ENCODE results near the gene SCAP. TPM values are rescaled to one million over a fixed set of nuclear protein-coding genes. Genes with fewer than 3 reads are reported as not detected.

Gene SCAP
- total and polyA plus RNA-seq, 2 experiments from 2014 or later: 83.2 to 94.8 TPM

GRCh38 chr3:47416041-47416440 lies 59.7 kb downstream of the SCAP start:
- WGBS (ENCODE audit: low lambda C conversion rate, missing lambda C conversion rate): 88% methylated on average over 9 of the region's 9 CpGs
- H4K20me1 ChIP-seq (ENCODE audit: insufficient read depth, poor library complexity, severe bottlenecking): no peaks in the 10 kb centered on the region
- TF ChIP-seq CTCF (IDR thresholded peaks at IDR 0.05; ENCODE audit: poor library complexity) (no peak), EZH2 (IDR thresholded peaks at IDR 0.05; ENCODE audit: borderline replicate concordance) (no peak), EZH2phosphoT487 (IDR thresholded peaks at IDR 0.05; ENCODE audit: low read depth, severe bottlenecking, unreplicated experiment) (no peak)
- no peaks in the 10 kb centered on the region for H3K4me1 ChIP-seq (ENCODE audit: insufficient read depth)
- no peaks in the 10 kb centered on the region for H3K79me2 ChIP-seq
- H2AFZ ChIP-seq: no peak overlapping the region
- no peak overlapping the region for H3K4me3 ChIP-seq
- no peaks in the 10 kb centered on the region for H3K9me3 ChIP-seq (ENCODE audit: low read depth)
- H3K27me3 ChIP-seq: no peaks in the 10 kb centered on the region
- no peak for DNase-seq (ENCODE audit: low spot score)
- no peaks in the 10 kb centered on the region for H3K9me2 ChIP-seq (replicated peaks; ENCODE audit: insufficient read depth)
- no peak overlapping the region for H3K27ac ChIP-seq
- H3K36me3 ChIP-seq (replicated peaks; ENCODE audit: insufficient read depth, low read depth): no peaks in the 10 kb centered on the region
- no peak overlapping the region for H3K4me2 ChIP-seq

GRCh38 chr3:47414666-47415587 lies 60.8 kb downstream of the SCAP start:
- Histone ChIP-seq H3K27me3 (no peaks in the 10 kb centered on the region), H3K27ac (peak overlapping the region; percentile 48), H3K4me2 (no peak overlapping the region), H3K36me3 (replicated peaks; ENCODE audit: insufficient read depth, low read depth) (no peaks in the 10 kb centered on the region), H3K9me3 (ENCODE audit: low read depth) (no peaks in the 10 kb centered on the region), H3K79me2 (no peaks in the 10 kb centered on the region), H4K20me1 (ENCODE audit: insufficient read depth, poor library complexity, severe bottlenecking) (no peaks in the 10 kb centered on the region), H3K4me1 (ENCODE audit: insufficient read depth) (no peaks in the 10 kb centered on the region), H2AFZ (no peak overlapping the region), H3K4me3 (no peak overlapping the region), H3K9me2 (replicated peaks; ENCODE audit: insufficient read depth) (no peaks in the 10 kb centered on the region)
- no peak for DNase-seq (ENCODE audit: low spot score)
- TF ChIP-seq EZH2 (IDR thresholded peaks at IDR 0.05; ENCODE audit: borderline replicate concordance) (no peak), CTCF (IDR thresholded peaks at IDR 0.05; ENCODE audit: poor library complexity) (no peak), EZH2phosphoT487 (IDR thresholded peaks at IDR 0.05; ENCODE audit: low read depth, severe bottlenecking, unreplicated experiment) (no peak)
- WGBS (ENCODE audit: low lambda C conversion rate, missing lambda C conversion rate): 92% methylated on average over 16 of the region's 16 CpGs

- Histone ChIP-seq H3K79me2 (no peaks in the 10 kb centered on the region), H3K27ac (peak overlapping the region; percentile 48), H3K36me3 (replicated peaks; ENCODE audit: insufficient read depth, low read depth) (no peaks in the 10 kb centered on the region), H4K20me1 (ENCODE audit: insufficient read depth, poor library complexity, severe bottlenecking) (no peaks in the 10 kb centered on the region), H3K9me2 (replicated peaks; ENCODE audit: insufficient read depth) (no peaks in the 10 kb centered on the region), H3K27me3 (no peaks in the 10 kb centered on the region), H3K4me1 (ENCODE audit: insufficient read depth) (no peaks in the 10 kb centered on the region), H3K4me2 (no peak overlapping the region), H3K4me3 (no peak overlapping the region), H2AFZ (no peak overlapping the region), H3K9me3 (ENCODE audit: low read depth) (no peaks in the 10 kb centered on the region)
- TF ChIP-seq CTCF (IDR thresholded peaks at IDR 0.05; ENCODE audit: poor library complexity): no peak
- TF ChIP-seq EZH2phosphoT487 (IDR thresholded peaks at IDR 0.05; ENCODE audit: low read depth, severe bottlenecking, unreplicated experiment): no peak
- TF ChIP-seq EZH2 (IDR thresholded peaks at IDR 0.05; ENCODE audit: borderline replicate concordance): no peak
- 50% methylated on average over 3 of the region's 3 CpGs for WGBS (ENCODE audit: low lambda C conversion rate, missing lambda C conversion rate)
- DNase-seq (ENCODE audit: low spot score): no peak
Observed at GRCh38 chr3:47414161-47414564, 61.6 kb downstream of the SCAP start.

Measured in hepatocyte (in vitro differentiated cells).